Endothelial cell of hepatic sinusoid (primary cell): ENCODE results near the gene PLEKHA8.

Source experiments
- in situ Hi-C: cut with HindIII; loops from 2 replicates; pipeline ENCODE4 v1.10.0; 2017; ENCODE audit warnings: low sequenced_read_pairs

The PLEKHA8 gene

DNA sequence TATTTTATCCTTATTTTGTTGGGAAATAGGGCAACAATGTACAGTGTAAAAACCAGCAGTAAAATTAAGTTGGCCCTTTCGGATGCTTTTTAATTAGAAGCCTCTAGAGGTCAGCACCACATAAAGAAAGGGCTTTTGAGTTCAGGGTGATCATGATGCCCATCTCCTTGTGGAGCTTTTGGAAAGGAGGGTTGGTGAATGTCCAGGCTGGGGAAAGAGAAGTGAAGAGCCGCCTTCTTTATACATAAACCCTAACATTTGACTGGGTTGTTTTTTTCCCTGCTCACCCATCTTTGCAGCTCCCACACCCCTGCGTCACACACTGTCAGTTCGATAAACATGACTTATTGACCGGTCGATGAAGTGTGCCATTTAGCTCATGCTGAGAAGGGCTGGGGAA is 136.4 kb downstream of the PLEKHA8 start:
- in situ Hi-C loops = no loop called here

- in situ Hi-C loops = no loop called here
Measured at GRCh38 chr7:30165590-30165989, 137.4 kb downstream of the PLEKHA8 start.

DNA sequence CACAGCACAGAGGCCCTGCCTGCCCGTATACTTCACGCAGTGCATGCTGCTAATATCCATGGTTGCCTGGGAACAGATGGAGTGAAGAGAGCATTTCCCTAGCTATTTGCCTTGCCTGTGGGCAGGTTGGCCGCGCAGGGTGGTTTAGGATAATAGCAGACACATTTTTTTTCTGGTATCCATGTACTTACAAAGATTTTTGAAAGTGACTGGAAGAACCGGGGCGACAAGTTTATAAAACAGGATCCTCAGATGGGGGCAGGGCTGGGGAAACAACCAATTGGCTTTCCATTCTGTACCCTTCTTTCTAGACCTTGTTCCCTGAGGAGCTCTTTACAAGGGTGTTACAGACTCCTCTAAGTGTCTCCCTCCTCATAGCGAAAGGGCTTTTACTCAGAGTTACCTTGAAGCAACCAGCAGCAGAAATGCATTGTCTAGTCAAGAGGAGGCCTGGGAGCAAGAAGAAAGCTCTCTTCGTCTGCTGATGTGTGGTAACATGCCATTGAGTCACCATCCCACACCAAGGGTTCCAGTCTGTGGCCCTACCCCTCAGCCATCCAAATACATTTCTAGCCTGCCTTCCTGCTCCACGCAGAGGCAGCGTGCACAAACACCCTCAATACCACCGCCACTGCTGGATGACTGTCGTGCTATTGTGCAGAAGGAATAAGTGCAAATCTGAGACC is 138.1 kb downstream of the PLEKHA8 start:
- in situ Hi-C loops = no loop called here

DNA sequence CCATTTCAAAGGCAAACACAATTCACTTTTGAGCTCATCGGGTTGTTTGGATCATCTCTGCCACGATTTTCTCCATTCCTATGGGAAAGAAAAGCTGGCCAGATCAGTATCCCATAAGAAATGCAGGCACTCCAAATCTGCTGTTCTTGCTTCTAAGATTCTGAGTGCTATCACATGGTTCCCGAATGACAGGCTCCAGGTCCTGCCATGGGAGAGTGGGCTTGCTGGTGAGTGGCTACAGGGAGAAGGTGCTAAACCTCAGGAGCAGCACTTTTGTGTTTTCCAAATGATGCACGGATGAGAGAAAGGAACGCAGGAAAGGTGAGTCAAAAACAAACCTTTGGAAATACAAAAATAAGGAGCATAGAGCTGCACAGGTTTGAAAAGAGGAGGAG is 138.6 kb downstream of the PLEKHA8 start:
- in situ Hi-C loops = no loop called here

GRCh38 chr7:30167901-30168300 is 139.7 kb downstream of the PLEKHA8 start:
- in situ Hi-C loops = no loop called here

DNA sequence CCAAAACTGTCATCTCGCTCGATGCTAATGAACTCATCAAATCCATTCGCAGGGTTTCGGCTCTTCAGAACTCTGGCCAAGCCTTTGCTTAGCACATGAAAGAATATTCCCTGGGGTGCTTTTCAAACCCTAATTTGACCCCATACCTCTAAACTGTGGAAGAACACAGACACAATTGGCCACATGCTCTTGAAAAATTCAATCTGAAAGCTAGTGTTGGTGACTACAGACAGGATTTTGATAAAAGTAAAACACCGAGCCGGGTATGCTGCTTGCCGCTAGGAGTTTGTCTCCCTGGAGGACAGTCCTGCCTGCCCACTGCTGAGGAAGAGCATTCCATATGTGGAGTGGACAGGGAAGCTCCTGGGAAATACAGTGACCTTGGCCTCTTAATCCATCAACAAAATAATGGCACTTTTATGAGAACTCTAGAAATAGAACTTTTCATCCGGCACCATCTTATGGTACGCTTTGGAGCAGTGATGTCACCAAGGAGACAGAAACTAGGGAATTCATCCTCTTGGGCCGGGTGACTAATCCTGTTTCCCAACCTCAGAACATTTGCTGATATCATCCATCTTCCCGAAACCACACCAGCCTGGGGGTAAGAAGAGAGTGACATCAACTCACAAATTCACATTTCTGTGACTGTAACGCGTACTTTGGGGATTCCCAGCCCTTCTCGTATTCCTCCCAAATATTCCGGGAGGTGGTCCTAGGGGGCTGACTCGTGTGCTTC is 140.8 kb downstream of the PLEKHA8 start:
- in situ Hi-C loops = no loop called here

DNA sequence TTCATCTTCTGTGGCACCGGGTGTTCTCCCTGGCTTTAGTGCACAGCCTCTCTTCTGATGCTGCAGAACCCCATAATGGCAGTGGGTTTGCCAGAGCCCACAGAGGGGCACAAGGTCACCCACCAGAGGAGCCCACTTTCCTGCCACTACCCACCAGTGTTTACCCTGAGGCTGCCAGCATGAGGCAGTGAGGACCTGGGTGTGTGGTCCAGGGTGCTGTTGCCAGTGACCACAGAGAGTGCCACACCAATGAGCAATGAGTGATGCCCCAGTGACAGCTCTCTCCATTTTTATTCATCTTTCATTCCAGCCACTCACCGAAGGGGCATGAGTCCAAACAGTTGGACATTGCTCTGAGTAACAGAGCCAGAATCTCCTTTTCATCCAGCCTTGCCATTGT is 141.4 kb downstream of the PLEKHA8 start:
- in situ Hi-C loops = no loop called here

DNA sequence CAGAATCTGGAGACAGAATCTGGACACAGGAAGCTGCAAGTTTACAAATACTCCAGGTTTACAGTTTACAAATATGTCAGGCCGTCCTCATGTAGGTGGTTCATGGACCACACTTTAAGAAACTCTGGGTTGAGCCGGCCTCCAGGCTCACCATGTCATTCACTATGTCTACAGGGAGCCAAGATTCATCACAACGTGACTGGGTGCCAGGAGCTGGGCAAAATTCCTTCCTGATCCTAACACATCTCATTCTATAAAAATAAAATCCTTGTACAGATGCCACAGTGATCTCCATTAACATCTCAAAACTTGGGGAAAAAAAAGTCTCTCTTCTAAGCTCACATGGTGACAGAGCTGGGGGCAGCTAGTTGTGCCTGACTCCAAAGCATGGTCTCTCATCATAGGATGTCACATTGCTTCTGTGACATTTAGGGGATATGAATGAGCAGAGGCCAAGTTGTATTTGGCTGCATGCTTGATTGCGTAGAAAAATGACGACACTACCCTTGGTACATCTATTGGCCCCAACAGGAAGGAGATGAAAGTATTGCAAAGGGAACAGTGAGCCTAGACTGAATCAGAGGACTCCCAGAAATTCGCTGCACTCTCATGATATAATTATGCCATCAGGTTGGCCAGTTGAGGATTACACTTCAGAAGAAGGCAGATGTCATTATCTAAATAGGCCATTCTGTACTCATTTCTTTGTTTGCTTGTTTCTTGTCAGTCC is 142.4 kb downstream of the PLEKHA8 start:
- in situ Hi-C loops = no loop called here

DNA sequence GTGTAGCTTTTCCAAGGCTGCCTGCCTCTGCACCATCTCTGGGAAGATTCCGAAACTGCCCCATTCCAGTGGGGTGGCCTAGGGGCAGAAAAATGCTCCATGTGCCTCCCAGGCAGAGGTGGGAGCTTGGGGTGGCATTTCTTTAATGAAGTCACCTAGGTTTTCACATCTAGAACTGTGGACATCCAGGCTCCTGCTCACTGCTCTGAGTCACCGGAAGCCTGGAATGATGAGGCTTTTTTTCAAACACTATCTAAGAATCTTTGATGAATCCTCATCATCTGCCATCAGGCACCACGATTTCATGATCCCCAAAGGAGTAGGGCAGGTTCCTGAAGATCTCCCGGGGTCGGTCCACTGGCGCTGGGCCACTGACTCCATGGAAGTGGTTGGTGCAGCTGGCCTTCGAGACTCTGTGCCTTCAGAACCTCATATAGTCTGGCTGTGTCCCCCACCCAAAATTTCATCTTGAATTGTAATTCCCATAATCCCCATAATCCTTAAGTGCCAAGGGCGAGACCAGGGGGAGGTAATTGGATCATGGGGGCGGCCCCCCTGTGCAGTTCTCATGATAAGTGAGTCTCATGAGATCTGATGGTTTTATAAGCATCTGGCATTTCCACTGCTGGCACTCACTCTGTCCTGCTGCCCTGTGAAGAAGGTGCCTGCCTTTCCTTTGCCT is 143.7 kb downstream of the PLEKHA8 start:
- in situ Hi-C loops = no loop called here

- in situ Hi-C loops = no loop called here
Measured at GRCh38 chr7:30172451-30172850, 144.2 kb downstream of the PLEKHA8 start.

- in situ Hi-C loops = no loop called here
Measured at GRCh38 chr7:30173058-30173897, 145.1 kb downstream of the PLEKHA8 start.

DNA sequence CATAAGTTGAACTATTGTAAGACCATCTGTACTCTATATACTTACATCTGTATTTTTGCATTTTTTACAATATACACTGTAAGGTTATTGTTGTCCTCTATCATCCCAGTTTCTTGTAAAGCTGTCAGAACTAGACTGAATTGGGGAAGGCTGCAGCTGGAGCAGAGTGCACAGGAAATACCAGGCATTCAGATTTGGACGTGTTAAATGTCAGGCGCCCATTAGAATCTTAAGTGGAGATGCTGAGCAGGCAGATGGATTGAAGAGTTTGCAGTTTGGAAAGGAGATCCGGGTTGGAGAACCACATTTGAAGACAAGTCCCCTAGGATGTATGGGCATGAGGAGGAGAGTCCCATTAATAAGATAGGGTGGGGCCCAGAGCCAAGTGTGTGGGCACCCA is 147.0 kb downstream of the PLEKHA8 start:
- in situ Hi-C loops = no loop called here

DNA sequence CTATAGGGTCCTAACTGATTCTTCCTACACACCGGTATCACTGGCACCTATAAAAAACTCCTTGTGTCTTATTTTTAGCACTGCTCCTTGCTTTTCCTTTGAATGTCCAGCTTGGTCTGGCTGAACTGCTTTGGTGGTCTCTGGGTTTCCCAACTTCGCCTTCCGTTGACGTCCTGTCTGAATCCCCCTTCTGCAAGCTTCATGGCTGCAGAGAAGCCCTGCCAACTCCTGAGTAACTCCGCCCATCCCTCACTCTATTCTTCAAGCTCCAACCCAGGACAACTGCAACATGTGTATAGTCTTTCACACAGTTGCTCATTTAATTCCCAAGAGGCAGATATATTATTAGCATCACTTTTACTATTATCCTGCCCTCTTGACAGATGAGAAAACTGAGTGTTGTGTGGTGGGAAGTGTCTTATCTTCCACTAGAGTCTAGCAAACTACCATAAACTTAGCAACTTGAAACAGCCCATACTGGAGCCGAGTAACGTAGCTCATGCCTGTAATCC is 147.5 kb downstream of the PLEKHA8 start:
- in situ Hi-C loops = no loop called here

DNA sequence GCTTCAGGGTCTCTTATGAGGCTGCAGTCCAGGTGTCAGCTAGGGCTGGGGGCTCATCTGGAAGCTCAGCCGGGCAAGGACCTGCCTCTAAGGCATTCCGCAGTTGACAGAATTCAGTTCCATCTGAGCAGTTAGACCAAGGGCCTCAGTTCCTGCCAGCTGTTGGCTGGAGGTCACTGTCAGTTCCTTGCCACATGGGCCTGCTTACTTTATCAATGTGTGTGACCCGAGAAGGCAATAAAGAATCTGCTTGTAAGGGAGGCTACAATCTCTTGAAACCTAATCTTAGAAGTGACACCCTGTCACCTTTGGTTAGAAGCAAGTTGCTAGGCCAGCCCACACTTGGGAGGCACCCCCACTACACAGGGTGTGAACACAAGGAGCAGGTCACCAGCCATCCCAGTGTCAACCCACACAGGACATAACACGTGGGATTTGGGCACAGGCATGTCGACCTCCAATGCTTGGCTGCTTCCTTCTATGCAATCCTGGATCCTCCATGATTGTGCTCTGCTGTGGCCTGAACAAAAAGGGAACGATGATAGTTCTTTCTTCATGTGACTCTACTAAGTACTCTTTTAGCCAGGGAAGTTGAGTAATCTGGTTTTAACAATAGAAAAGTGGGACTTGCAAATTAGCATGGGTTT is 148.4 kb downstream of the PLEKHA8 start:
- in situ Hi-C loops = no loop called here

- in situ Hi-C loops = no loop called here
Measured at GRCh38 chr7:30177186-30177585, 149.0 kb downstream of the PLEKHA8 start.

GRCh38 chr7:30177965-30178364 is 149.8 kb downstream of the PLEKHA8 start:
- in situ Hi-C loops = no loop called here

GRCh38 chr7:30178748-30179436 is 150.7 kb downstream of the PLEKHA8 start:
- in situ Hi-C loops = no loop called here
